ENCODE results near the gene CRIP1.

DNA sequence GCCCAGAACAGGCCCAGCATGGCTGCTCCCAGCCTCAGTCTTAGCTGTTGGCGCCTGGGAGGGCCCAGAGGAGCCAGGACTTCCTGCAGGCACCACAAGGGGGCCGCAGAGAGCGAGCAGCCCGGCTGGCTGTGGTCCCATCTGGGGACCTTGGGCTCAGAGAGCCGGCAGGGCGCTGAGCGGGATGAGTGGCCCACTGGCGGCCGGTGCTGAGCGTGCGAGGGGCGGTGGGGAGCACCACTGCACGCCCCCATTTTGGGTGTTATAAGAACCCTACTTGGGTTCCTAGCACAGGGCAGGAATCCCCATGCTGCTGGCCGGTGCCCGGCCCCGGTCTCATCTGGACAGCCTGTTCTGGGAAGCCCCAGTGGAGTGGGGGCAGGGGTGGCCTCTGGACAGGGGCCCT is 38.0 kb upstream of the CRIP1 start:
- TF ChIP-seq GATA2 (IDR thresholded peaks at IDR 0.05; ENCODE audit: low read depth, low read length) (no peak), GATA3 (IDR thresholded peaks at IDR 0.05; ENCODE audit: low read depth, low read length) (no peak)
